Astrocyte of the cerebellum (primary cell): ENCODE results near the gene ANKRD33B.

Source experiments
- DNase-seq: peaks from one replicate; pipeline ENCODE4 v3.0.0-alpha.2; 2011; ENCODE audit warnings: low read depth
- H3K4me3 ChIP-seq: 2 replicates; pipeline ENCODE4 v1.5.1; 2011; ENCODE audit warnings: mild to moderate bottlenecking, low read depth, low read length, moderate library complexity
- in situ Hi-C: cut with HindIII; loops from 2 replicates; pipeline ENCODE4 v1.10.0; 2017; ENCODE audit warnings: low sequenced_read_pairs
- TF ChIP-seq, protein P1 (sequence below): IDR thresholded peaks from 2 replicates; pipeline ENCODE4 v1.5.1; 2012; ENCODE audit warnings: low read length, low read depth, moderate library complexity, mild to moderate bottlenecking; ENCODE audit errors: missing control alignments

ANKRD33B gene

GRCh38 chr5:10681731-10682679 is 118.1 kb downstream of the ANKRD33B start:
- DNase-seq, result no peak
- TF ChIP-seq, protein P1, sequence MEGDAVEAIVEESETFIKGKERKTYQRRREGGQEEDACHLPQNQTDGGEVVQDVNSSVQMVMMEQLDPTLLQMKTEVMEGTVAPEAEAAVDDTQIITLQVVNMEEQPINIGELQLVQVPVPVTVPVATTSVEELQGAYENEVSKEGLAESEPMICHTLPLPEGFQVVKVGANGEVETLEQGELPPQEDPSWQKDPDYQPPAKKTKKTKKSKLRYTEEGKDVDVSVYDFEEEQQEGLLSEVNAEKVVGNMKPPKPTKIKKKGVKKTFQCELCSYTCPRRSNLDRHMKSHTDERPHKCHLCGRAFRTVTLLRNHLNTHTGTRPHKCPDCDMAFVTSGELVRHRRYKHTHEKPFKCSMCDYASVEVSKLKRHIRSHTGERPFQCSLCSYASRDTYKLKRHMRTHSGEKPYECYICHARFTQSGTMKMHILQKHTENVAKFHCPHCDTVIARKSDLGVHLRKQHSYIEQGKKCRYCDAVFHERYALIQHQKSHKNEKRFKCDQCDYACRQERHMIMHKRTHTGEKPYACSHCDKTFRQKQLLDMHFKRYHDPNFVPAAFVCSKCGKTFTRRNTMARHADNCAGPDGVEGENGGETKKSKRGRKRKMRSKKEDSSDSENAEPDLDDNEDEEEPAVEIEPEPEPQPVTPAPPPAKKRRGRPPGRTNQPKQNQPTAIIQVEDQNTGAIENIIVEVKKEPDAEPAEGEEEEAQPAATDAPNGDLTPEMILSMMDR, result no peak
- in situ Hi-C loops, result no loop called here
- no peak overlapping the region for H3K4me3 ChIP-seq

DNA sequence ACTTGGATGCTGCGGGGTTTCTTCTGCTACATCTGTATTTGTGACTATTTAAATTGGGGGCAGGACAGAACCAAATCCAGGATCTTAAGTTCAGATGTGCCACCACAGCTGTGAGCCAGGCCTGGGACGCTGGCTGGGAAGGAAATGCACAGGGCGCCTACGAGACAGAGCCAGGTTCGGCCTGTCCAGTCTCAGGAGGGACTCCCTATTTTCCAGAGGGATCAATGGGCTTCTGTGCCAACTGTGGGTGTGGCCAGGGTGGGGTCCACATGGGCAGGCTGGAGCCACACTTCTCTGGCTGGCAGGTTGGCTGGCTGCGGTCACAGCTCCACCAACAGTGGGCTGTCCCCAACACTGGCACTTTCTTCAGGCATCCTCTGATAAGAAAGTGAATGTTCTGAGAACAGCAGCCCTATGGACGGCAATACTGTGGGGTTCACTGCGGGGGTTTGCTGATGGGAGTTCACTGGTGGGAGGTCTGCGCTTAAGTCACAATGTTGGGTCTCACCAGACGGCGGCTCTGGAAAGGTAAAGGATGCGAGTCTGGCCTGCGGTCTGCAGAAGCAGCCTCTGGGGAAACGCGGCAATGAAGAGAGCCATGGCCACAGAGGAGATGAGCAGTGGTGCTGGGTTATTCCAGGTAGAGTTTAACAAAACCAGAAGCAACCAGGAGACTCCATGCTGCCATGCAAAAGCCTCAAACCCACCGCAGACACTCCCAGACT is 119.1 kb downstream of the ANKRD33B start:
- DNase-seq, result no peak
- in situ Hi-C loops, result no loop called here
- TF ChIP-seq, protein P1, result no peak
- no peak overlapping the region for H3K4me3 ChIP-seq

- no peak for DNase-seq
- TF ChIP-seq, protein P1, result no peak
- in situ Hi-C loops, result no loop called here
- H3K4me3 ChIP-seq, result no peak overlapping the region
These were observed 120.6 kb downstream of the ANKRD33B start for GRCh38 chr5:10684303-10685086.

GRCh38 chr5:10685115-10685521 is 121.2 kb downstream of the ANKRD33B start:
- TF ChIP-seq, protein P1, result no peak
- H3K4me3 ChIP-seq, result no peak overlapping the region
- no peak for DNase-seq
- in situ Hi-C loops, result no loop called here

DNA sequence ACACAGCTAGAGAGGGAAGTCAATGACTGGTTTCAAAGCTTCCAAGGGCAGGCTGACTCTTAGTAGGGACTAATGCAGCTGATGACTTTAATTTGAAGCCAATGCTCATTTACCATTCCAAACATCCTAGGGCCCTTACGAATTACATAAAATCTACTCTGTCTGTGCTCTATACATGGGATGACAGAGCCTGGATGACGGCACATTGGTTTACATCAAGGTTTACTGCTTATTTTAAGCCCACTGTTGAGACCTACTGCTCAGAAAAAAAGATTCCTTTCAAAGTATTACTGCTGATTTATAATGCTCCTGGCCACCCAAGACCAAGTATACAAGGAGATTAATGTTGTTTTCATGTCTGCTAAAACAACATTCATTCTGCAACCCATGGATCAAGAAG is 123.0 kb downstream of the ANKRD33B start:
- TF ChIP-seq, protein P1, result no peak
- no peak for DNase-seq
- in situ Hi-C loops, result no loop called here
- no peak overlapping the region for H3K4me3 ChIP-seq

DNA sequence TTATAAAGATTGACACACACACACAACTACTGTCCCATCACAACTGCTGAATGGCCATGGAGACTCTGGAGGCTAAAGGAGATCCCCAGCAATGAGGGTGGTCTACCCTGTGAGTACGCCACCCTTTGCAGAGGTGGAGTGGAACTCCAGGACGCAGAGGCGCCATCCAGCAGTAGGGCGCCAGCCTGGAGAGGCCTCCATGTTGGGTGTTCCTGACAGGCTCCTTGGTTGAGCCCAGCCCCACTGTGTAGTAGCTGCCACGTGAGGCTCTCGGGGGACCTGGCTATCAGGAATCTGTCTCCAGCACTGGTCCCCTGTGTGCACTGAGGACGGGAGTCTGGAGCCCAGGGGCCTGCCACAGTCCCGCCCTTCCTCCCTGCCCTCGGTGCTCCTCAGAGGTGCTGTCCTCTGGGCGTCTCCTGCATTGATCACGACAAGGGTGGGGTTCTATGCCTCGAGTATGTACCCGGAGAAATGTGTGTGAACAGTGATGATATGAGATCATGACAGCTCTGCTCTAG is 124.8 kb downstream of the ANKRD33B start:
- no peak overlapping the region for H3K4me3 ChIP-seq
- in situ Hi-C loops, result no loop called here
- no peak for DNase-seq
- TF ChIP-seq, protein P1, result no peak
